ENCODE results near the gene NKAPD1. TPM values are rescaled to one million over a fixed set of nuclear protein-coding genes. Genes with fewer than 3 reads are reported as not detected.
"Not testable (repeated sequence)": the region's sequence is repeated elsewhere in the genome, so short reads cannot be mapped to it uniquely, and the experiment has no call there.

NKAPD1 gene
- total and polyA plus RNA-seq, 2 of the 13 experiments (the other 11 are each of a cell fraction or from before 2014, with no cell fraction given), result 11.2 to 22.5 TPM

DNA sequence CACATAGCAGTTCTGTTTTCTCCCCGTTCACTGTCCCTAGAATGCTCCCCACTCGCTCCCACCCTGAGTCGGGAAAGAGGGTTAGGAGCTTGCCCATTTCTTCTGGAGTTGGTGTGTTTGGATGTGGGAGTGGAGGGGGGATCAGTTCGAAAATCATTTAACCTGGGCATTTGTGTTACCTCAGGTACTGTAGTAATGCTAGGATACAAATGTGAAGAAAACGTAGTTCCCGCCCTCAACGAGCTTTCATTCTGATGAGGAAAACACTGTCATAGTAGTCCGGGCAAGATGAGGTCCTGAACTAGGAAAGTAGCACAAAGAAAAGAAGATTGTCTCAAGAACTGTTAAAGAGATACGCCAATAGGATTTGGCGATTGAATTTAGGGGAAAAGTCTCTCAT, 13.1 kb downstream of the NKAPD1 start:
- H3K9me3 ChIP-seq (ENCODE audit: low read length), result no peaks in the 10 kb centered on the region
- H3K4me3 ChIP-seq (replicated peaks in 1 of 3; ENCODE audit: insufficient read depth in 1 of 3, low read depth in 2 of 3, low read length in 3 of 3), result peak overlapping the region; percentile 92 to 97 (median 97)
- intact Hi-C loops (cut with micrococcal nuclease; ENCODE audit: unreplicated experiment) (no loop called here), in situ Hi-C loops (cut with HindIII; ENCODE audit: extremely low pct_ligation_motif_present, low pct_unique_long_range_greater_than_20kb) (no loop called here)
- TF ChIP-seq ZBTB8A (CRISPR knock-in tag; IDR thresholded peaks at IDR 0.05; ENCODE audit: borderline replicate concordance, low read depth) (no peak), EED (CRISPR knock-in tag; IDR thresholded peaks at IDR 0.05) (no peak), BRCA1 (CRISPR knock-in tag; IDR thresholded peaks at IDR 0.05) (0 out of 2 replicates have a peak, but pooled peaks have one; percentile 11), KDM5A (IDR thresholded peaks at IDR 0.05; ENCODE audit: borderline replicate concordance, low read length) (peak; percentile 10), PBX3 (CRISPR knock-in tag; IDR thresholded peaks at IDR 0.05; ENCODE audit: borderline replicate concordance) (0 out of 2 replicates have a peak, but pooled peaks have one; percentile 12)
- FAIRE-seq (no peak), DNase-seq (ENCODE audit: low spot score) (no peak), ATAC-seq (peak; percentile 40)
- no peaks in the 10 kb centered on the region for H4K20me1 ChIP-seq (ENCODE audit: insufficient read depth, low read length)
- no peaks in the 10 kb centered on the region; a peak in 1 of 5 replicates for H3K27me3 ChIP-seq (ENCODE audit: control insufficient read depth in 1 of 2, insufficient read depth in 2 of 2, low read length in 2 of 2)
- ChIA-PET CTCF (ENCODE audit: low intra/inter-chr PET ratio, low total read pairs) (no interaction called here), POLR2A (interaction anchor here (1.0 to 1.9 kb wide), 8 partner anchors 13 to 216 kb away, joined by 3 to 7 read pairs (median 4); partner anchors contain the start of genes ALG9, NKAPD1 and PIH1D2)
- H3K4me2 ChIP-seq (ENCODE audit: low read depth, low read length), result peak overlapping the region; percentile 76
- H3K9ac ChIP-seq (ENCODE audit: insufficient read depth, low read depth, low read length), result peak overlapping the region; percentile 96
- peaks cover 43% of the 10 kb centered on the region for H3K79me2 ChIP-seq (ENCODE audit: insufficient read depth, low read length)
- peaks cover 34% of the 10 kb centered on the region for H3K4me1 ChIP-seq (ENCODE audit: insufficient read depth, low read length)
- H3K36me3 ChIP-seq (replicated peaks in 1 of 2; ENCODE audit: control insufficient read depth in 1 of 2, insufficient read depth in 2 of 2, low read length in 2 of 2), result peaks cover 7 to 55% of the 10 kb centered on the region in 2 experiments
- H3K27ac ChIP-seq (ENCODE audit: extremely low read length, insufficient read depth, low read length), result peak overlapping the region; percentile 75
- H2AFZ ChIP-seq (ENCODE audit: low read length), result peak overlapping the region; percentile 56
- WGBS (ENCODE audit: low lambda C conversion rate), result 9% methylated on average over 10 of the region's 10 CpGs
- BruUV-seq (replicated peaks), result TSS peak; percentile 54

DNA sequence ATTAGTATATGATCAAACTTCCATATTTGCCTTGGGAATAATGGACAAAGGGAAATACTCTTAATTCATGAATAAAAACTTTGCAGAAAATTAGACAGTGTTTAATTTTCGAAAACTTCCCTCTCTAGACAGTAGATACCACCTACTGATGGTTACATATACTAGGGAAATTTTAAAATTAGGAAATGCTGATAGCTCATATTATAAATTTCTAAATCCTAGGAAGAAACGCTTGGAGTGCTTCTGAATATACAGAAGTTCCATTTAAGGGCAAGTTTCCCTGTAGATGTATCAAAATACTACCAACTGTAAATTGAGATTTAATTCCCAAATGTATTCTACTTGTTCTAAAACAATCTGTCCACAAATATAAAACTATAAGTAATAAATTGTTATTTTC, 21.2 kb downstream of the NKAPD1 start:
- POLR2A ChIA-PET, FAIRE-seq: not testable (repeated sequence)
- 95% methylated on average over 2 of the region's 2 CpGs for WGBS (ENCODE audit: low lambda C conversion rate)

More for the DNA sequence above, 21.2 kb downstream of the NKAPD1 start:
- H3K27me3 ChIP-seq (ENCODE audit: control insufficient read depth in 1 of 2, insufficient read depth in 2 of 2, low read length in 2 of 2); H2AFZ ChIP-seq (ENCODE audit: low read length); H3K9me3 ChIP-seq (ENCODE audit: low read length); H3K4me1 ChIP-seq (ENCODE audit: insufficient read depth, low read length); H3K4me2 ChIP-seq (ENCODE audit: low read depth, low read length); BruUV-seq (replicated peaks); H3K4me3 ChIP-seq (replicated peaks in 1 of 3; ENCODE audit: insufficient read depth in 1 of 3, low read depth in 2 of 3, low read length in 3 of 3); DNase-seq (ENCODE audit: low spot score); ATAC-seq; H3K9ac ChIP-seq (ENCODE audit: insufficient read depth, low read depth, low read length); in situ Hi-C loops (cut with HindIII; ENCODE audit: extremely low pct_ligation_motif_present, low pct_unique_long_range_greater_than_20kb); CTCF ChIA-PET (ENCODE audit: low intra/inter-chr PET ratio, low total read pairs); H3K27ac ChIP-seq (ENCODE audit: extremely low read length, insufficient read depth, low read length); H4K20me1 ChIP-seq (ENCODE audit: insufficient read depth, low read length); H3K79me2 ChIP-seq (ENCODE audit: insufficient read depth, low read length); intact Hi-C loops (cut with micrococcal nuclease; ENCODE audit: unreplicated experiment): not testable (repeated sequence)
- H3K36me3 ChIP-seq (replicated peaks in 1 of 2; ENCODE audit: control insufficient read depth in 1 of 2, insufficient read depth in 2 of 2, low read length in 2 of 2), result peaks cover 5 to 28% of the 10 kb centered on the region in 2 experiments; a peak in 4 of 5 replicates
